ENCODE results near the gene IGDCC3. TPM values are rescaled to one million over a fixed set of nuclear protein-coding genes. Genes with fewer than 3 reads are reported as not detected.
A peak's percentile ranks its signal among the peaks of the same experiment; 100 is the strongest.
"Not testable (repeated sequence)": the region's sequence is repeated elsewhere in the genome, so short reads cannot be mapped to it uniquely, and the experiment has no call there.

IGDCC3 gene
- polyA plus RNA-seq, 3 donors from 2014 or later: not detected

DNA sequence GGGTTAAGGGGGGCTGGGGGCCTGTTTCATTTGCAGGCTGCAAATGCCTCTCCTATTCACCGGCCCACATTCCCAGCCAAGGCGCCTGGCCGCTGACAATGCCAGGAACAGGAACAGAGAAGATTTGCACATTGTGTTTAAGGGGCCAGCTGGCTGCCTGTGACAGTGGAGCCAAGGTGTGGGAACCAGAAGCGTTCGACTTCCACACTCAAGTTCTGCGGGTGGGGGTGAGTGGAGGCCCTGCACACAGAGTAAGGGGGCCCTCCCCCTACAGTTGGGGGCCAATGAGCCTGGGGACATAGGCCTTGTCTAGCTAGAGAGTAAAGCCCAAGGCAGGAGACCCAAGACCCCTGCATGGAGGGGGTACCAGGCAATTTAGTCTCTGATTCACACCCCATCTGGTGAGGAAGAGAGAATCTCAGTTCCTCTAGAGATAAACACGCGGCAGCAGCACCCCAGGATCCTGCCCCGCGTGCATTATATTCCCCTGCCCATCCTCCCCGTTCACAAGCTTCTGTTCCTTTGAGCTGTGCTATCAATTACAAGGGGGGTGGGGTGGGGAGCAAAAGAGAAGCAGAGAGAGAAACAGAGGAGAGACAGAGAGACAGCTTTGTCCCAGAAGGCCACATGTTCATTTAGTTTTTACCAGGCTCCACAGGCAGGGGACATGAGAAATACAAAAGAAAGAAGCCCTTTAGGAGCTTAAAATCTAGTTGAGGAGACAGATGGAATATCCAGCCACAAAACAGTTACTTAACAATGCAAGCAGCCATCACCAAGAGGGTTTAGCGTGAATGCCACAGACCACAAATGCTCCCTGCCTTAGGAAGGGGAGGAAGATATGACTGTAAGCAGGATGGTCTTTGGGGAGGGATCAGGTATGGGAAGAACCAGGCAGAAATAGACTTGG lies 9.2 kb downstream of the IGDCC3 start:
- Mint-ChIP-seq H3K4me1 (no peaks in the 10 kb centered on the region), H3K27me3 (ENCODE audit: low read depth in 3 of 3) (peaks cover 0 to 10% (median 7%) of the 10 kb centered on the region in 3 donors), H3K27ac (no peak overlapping the region), H3K36me3 (no peaks in the 10 kb centered on the region), H3K4me3 (no peak overlapping the region), H3K9me3 (no peaks in the 10 kb centered on the region)
- DNase-seq: no peak

DNA sequence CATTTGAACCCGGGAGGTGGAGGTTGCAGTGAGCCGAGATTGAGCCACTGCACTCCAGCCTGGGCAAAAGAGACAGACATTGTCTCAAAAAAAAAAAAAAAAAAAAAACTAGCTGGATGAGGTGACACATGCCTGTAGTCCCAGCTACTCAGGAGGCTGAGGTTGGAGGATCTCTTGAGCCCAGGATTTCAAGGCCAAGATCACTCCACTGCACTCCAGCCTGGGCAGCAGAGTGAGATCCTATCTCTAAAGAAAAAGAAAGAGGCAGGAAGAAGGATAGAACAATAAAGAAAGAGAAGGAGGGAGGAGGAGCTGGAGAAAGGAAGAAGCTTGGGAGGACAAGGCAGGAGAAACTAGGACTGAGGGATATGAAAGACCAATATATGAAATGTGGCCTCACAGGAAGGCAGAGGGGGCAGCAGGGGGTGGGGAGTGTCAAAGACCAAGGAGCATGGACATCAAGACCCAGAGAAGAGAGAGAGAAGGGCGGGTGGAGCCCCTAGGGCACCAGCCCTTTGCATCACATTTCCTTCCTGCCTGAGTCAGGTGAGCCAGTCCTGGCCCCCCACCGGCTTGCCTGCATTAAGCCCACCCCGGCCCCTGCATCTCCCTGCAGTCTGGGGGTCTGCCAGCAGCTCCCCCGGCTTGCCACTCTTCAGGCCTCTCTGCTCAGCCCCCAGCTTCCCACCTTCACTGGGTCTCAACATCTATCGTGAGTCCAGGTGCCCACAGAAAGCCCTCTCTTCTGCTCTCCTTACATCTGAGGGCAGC lies 11.5 kb downstream of the IGDCC3 start:
- Mint-ChIP-seq H3K36me3 (no peaks in the 10 kb centered on the region), H3K9me3 (peaks cover 0 to 2% (median 0%) of the 10 kb centered on the region in 6 donors), H3K4me1 (no peaks in the 10 kb centered on the region), H3K27ac (peak overlapping the region in 1 of 6 donors; percentile 22), H3K4me3 (no peak overlapping the region), H3K27me3 (ENCODE audit: low read depth in 3 of 3) (peaks cover 0 to 5% (median 3%) of the 10 kb centered on the region in 3 donors)
- no peak for DNase-seq

DNA sequence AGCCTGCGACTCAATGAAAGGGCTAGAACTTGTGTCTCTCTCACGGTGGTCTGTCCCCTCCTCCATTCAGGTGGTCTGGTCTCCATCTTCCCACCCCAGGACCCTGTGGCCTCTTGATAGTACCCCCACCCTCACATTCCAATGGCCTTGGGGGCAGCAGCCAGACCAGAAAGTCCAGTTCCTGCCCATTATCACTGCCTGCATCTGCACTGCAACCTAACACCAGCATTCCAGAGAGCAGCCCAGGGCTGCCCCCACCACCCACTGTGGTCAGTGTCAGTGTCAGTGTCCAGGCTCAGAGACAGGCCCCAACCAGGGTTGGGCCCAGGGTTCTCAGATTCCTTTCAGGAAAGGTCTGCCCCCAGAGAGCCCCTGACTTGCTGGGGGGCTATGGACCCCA lies 12.6 kb downstream of the IGDCC3 start:
- no peak overlapping the region for H3K4me3 Mint-ChIP-seq
- no peaks in the 10 kb centered on the region for H3K4me1 Mint-ChIP-seq
- H3K27ac Mint-ChIP-seq: no peak overlapping the region
- peaks cover 3 to 6% (median 5%) of the 10 kb centered on the region in 3 donors for H3K27me3 Mint-ChIP-seq (ENCODE audit: low read depth in 3 of 3)
- peaks cover 0 to 2% (median 0%) of the 10 kb centered on the region in 6 donors for H3K9me3 Mint-ChIP-seq
- DNase-seq: no peak
- no peaks in the 10 kb centered on the region for H3K36me3 Mint-ChIP-seq

DNA sequence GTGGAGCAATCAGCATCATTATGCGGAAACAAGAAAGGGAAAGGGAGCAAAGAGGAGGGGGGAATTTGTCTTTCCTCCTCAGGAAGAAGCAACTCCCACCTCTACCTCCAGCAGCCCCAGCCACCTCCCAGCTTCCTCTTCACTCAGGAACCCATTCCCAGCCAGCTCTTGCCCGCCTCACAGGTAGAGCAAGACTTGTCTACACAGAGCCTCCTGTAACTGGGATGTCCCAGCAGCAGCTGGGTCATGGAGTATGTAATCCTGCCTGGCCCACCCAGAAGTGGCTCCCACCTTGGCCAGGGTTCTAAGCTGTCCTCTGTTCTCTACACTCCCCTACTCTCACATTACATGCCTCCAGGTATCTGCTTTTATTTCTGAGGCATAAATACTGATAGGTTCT lies 14.0 kb downstream of the IGDCC3 start:
- Mint-ChIP-seq H3K27me3 (ENCODE audit: low read depth in 3 of 3) (peaks cover 3 to 5% (median 4%) of the 10 kb centered on the region in 3 donors), H3K36me3 (no peaks in the 10 kb centered on the region), H3K9me3 (peaks cover 0 to 2% (median 0%) of the 10 kb centered on the region in 6 donors), H3K4me3 (no peak overlapping the region), H3K4me1 (no peaks in the 10 kb centered on the region), H3K27ac (no peak overlapping the region)
- DNase-seq: no peak

DNA sequence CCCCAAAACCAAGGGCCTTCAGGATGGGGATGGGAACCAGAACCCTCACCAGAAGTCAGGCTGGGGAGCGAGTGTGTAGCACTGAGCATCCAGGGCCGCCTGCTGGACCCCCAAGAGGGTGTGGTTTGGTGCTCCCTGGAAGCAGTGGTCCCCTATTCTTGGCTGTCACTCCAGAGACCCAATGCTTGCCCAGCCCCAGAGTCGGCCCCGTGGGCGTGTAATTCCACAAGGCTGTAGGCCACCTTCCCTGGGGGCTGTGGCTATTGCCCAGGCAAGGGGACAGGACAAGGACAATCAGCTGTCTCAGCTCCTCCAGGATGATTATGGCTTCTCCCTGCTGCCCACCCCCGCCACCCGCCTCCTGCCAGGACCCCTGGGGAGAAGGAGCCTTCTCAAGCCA lies 14.5 kb downstream of the IGDCC3 start:
- peaks cover 0 to 2% (median 0%) of the 10 kb centered on the region in 6 donors for H3K9me3 Mint-ChIP-seq
- no peak overlapping the region for H3K27ac Mint-ChIP-seq
- DNase-seq: no peak
- H3K27me3 Mint-ChIP-seq (ENCODE audit: low read depth in 3 of 3): peaks cover 3 to 5% (median 4%) of the 10 kb centered on the region in 3 donors
- no peak overlapping the region for H3K4me3 Mint-ChIP-seq
- H3K4me1 Mint-ChIP-seq: no peaks in the 10 kb centered on the region
- no peaks in the 10 kb centered on the region for H3K36me3 Mint-ChIP-seq

DNA sequence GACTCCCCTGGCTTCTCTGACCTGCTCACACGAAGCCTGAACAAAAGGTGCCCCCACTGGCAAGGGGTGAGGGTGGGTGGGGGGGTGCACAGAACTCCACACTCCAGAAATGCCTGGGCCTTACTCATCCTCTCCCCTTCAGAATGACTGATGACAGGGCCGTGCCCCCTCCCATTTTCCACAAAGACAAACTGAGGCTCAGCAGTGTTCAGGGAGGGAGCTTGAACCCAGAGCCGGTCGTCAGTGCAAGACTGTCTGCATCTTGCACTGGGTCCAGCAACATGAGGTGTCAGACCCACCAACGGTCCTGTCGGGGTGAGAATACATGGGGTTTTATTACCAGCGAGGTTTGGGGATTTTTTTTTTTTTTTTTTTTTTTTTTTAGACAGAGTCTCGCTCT lies 15.3 kb downstream of the IGDCC3 start:
- Mint-ChIP-seq H3K4me1 (no peaks in the 10 kb centered on the region), H3K4me3 (no peak overlapping the region), H3K36me3 (no peaks in the 10 kb centered on the region), H3K27ac (no peak overlapping the region), H3K27me3 (ENCODE audit: low read depth in 3 of 3) (peaks cover 3 to 9% (median 4%) of the 10 kb centered on the region in 3 donors), H3K9me3 (peaks cover 0 to 2% (median 0%) of the 10 kb centered on the region in 6 donors)
- no peak for DNase-seq

DNA sequence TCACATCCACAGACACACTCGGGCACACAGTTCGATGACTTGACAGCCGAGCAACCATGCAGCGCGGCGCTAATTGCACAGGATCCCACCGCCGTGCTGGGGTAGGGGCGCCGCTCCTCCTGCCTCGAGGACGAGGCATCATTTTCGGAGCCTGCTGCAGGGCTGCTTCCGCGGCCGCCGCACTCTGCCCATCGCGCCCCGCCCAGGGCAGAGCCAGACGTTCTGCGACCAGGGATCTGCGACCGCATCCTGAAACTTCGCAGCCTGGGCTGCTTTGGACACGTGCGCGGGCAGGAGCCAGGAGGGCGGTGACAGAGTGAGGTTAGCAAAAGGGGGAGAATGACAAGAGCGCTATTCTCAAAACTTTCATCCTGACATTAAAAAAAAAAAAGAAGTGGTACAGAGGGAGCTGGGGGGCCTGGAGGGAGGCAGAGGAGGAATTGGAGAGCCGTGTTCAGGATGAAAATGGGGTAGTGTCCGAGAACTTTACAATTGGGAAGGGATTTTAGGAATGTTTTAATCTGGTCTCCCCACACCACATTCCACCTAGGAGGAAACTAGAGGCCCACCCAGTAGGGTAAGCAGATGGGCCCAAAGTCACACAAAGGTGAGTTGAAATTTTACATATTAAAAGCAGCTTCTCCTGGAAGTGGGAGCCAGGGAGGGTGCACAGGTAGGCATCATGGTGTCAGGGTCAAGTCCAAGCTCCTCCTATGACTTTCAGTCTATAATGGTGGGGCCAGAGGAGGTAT lies 15.9 kb downstream of the IGDCC3 start:
- H3K4me3 Mint-ChIP-seq: no peak overlapping the region
- H3K27me3 Mint-ChIP-seq (ENCODE audit: low read depth in 3 of 3): peaks cover 4 to 9% (median 4%) of the 10 kb centered on the region in 3 donors
- no peaks in the 10 kb centered on the region for H3K36me3 Mint-ChIP-seq

DNA sequence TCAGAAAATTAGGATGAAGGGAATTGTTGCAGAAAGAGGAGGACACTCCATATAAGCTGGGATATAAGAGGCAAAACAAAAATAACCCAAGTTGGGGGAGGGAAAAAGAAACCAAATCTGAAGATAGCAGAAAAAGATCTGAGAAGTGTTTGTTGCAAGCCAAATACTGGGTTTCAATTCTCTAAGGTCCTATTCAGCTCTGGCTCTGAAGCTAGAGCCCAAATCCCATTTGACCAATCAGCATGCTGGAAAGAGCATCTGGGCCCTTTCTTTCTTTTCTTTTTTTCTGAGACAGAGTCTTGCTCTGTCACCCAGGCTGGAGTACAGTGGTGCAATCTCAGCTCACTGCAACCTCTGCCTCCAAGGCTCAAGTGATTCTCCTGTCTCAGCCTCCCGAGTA lies 17.3 kb downstream of the IGDCC3 start:
- Mint-ChIP-seq H3K27me3 (ENCODE audit: low read depth in 3 of 3) (peaks cover 9 to 13% (median 11%) of the 10 kb centered on the region in 3 donors), H3K36me3 (no peaks in the 10 kb centered on the region), H3K4me3 (no peak overlapping the region), H3K9me3 (peaks cover 0 to 2% (median 0%) of the 10 kb centered on the region in 6 donors), H3K4me1 (peaks cover 3 to 7% of the 10 kb centered on the region in 2 donors), H3K27ac (no peak overlapping the region)
- DNase-seq: no peak

More for the DNA sequence above, 15.9 kb downstream of the IGDCC3 start:
- H3K4me1 Mint-ChIP-seq: no peaks in the 10 kb centered on the region
- DNase-seq: no peak
- peaks cover 0 to 2% (median 0%) of the 10 kb centered on the region in 6 donors for H3K9me3 Mint-ChIP-seq
- no peak overlapping the region for H3K27ac Mint-ChIP-seq

DNA sequence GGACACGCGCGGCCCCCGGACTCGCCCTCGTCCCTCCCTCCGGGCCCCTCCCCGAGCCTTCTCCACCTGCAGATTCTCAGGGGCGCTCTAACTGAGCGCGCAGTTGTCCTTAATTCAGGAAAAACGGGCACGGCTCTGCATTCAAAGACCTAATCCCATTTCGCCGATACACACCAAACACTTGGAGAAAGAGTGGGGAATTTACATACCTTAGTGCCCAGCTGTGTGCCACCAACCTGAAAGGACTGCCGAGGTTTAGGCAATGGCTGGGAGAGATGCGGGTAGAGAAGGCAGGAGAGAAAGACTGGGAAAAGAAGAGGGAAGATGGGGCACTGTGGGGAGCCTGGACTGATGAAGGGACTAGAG lies 21.8 kb downstream of the IGDCC3 start:
- no peak for DNase-seq
- H3K27me3 Mint-ChIP-seq (ENCODE audit: low read depth in 3 of 3): peaks cover 13 to 28% (median 14%) of the 10 kb centered on the region in 3 donors
- no peak overlapping the region for H3K27ac Mint-ChIP-seq
- H3K36me3 Mint-ChIP-seq: no peaks in the 10 kb centered on the region
- H3K9me3 Mint-ChIP-seq: no peaks in the 10 kb centered on the region
- H3K4me1 Mint-ChIP-seq: peaks cover 3 to 7% of the 10 kb centered on the region in 2 donors
- H3K4me3 Mint-ChIP-seq: peak overlapping the region in 4 of 5 donors; percentile 19 to 63 (median 30)

DNA sequence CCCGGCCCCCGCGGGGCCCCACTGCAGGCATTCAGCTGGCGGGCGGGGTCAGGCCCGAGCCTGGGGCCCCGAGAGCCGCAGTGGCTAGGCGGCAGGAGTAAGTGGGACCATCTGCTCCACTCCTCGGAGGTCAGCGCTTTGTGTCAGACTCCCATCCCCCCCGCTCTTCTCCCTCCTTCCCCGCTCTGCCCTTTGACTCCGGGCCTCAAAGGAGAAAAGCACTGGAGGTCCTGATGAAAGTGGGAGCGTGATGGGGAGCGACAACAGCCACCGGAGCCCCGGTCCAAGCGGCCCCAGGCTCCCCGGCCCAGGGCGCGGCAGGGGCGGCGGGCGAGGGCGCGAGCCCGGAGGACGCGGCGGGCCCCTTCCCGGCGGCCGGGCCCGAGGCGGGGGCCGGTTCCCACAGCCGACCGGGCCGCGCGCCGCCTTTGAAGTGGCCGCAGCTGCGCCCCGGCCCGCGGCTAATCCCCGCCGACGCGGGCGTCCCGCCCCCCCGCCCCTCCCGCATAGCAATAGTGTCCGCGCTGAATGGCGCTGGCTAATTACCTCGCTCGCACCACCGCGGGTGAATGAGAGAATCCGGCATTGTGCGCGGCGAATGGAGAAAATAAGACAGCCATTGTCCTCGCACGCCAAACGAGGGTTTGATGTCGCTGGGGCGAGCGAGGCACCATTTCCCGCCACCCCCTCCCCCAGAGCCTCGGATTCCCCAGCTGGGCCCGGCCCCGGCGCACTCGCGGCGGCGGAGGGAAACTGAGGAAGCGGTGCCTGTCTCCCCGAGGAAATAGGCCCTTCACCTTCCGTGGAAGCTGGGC lies 22.4 kb downstream of the IGDCC3 start:
- Mint-ChIP-seq H3K4me1 (peaks cover 3 to 7% of the 10 kb centered on the region in 2 donors), H3K27ac (no peak overlapping the region), H3K36me3 (no peaks in the 10 kb centered on the region), H3K27me3 (ENCODE audit: low read depth in 3 of 3) (peaks cover 13 to 30% (median 14%) of the 10 kb centered on the region in 3 donors), H3K9me3 (no peaks in the 10 kb centered on the region), H3K4me3 (peak overlapping the region in 2 of 5 donors; percentile 41 to 56)
- no peak for DNase-seq

DNA sequence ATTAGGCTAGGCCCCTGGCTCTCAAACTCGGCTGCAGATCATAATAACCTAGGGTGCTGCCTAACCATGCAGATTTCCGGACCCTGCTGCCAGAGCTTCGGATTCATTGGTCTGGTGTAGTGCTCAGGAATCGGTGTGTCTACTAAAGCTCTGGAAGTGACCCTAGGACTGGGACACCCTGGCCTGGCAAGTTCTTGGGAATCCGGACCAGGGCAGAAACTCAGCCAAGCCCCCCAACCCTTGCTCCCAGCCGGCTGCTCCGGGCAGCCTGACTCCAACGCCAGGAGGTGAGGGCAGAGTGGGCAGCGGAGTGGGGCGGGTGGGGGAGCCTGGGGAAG lies 23.0 kb downstream of the IGDCC3 start:
- DNase-seq: no peak
- no peaks in the 10 kb centered on the region for H3K36me3 Mint-ChIP-seq
- peak overlapping the region in 1 of 5 donors; percentile 3 for H3K4me3 Mint-ChIP-seq
- H3K27ac Mint-ChIP-seq: no peak overlapping the region
- H3K9me3 Mint-ChIP-seq: no peaks in the 10 kb centered on the region
- peaks cover 14 to 31% (median 17%) of the 10 kb centered on the region in 3 donors for H3K27me3 Mint-ChIP-seq (ENCODE audit: low read depth in 3 of 3)
- peaks cover 3 to 7% of the 10 kb centered on the region in 2 donors for H3K4me1 Mint-ChIP-seq

DNA sequence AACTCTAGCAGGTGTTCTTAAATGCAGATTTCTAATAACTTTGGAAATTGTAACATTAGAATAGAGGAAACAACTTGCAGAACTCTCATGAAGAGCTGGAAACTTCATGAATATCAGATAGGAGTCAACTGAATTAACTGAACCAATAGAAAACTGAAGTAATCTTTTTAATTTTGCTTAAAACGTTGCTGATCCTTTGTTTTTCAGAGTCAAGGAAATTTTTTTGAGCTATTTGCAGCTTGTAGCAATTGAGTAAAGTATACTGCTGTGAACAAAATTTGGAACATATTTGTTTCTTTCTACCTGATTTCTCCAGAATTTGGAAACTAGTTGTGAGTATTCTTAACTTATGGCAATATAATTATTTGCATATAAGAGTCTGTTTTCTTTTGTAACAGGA lies 25.8 kb downstream of the IGDCC3 start:
- H3K4me1 Mint-ChIP-seq, H3K27ac Mint-ChIP-seq, H3K9me3 Mint-ChIP-seq, H3K4me3 Mint-ChIP-seq, DNase-seq, H3K36me3 Mint-ChIP-seq: not testable (repeated sequence)
- H3K27me3 Mint-ChIP-seq (ENCODE audit: low read depth in 3 of 3): peaks cover 10 to 32% (median 18%) of the 10 kb centered on the region in 3 donors

DNA sequence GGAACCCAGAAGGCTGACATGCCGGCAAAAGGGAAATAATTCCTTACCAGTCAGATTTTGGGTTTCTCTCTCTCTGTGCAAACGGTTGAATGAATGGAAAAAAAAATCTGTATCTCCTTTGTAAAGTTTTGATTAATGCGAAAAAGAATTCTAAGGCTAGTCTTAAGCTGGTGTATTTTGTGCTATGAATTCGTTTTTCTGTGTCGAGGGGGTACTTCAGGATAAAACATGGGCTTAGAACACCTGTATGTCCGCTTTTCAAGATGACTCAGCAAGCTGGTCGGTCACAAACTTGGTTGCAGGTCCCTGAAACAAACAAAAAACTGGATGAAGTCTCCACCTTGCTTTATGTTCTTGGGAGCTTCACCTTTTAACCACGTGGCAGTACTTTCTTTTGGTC lies 28.5 kb downstream of the IGDCC3 start:
- no peaks in the 10 kb centered on the region for H3K4me1 Mint-ChIP-seq
- H3K4me3 Mint-ChIP-seq: no peak overlapping the region
- peaks cover 5 to 23% (median 8%) of the 10 kb centered on the region in 3 donors for H3K27me3 Mint-ChIP-seq (ENCODE audit: low read depth in 3 of 3)
- H3K36me3 Mint-ChIP-seq: no peaks in the 10 kb centered on the region
- no peaks in the 10 kb centered on the region for H3K9me3 Mint-ChIP-seq
- DNase-seq: no peak
- no peak overlapping the region for H3K27ac Mint-ChIP-seq

All from immature natural killer cell (primary cell).